ENCODE results near the gene TADA2A. TPM values are rescaled to one million over a fixed set of nuclear protein-coding genes. Genes with fewer than 3 reads are reported as not detected.

Gene TADA2A
- total and polyA plus RNA-seq, 5 experiments from 2014 or later: 6.9 to 32.4 (median 17.4) TPM

GRCh38 chr17:37490638-37491614 is 84.2 kb downstream of the TADA2A start:
- DNase-seq: no peak
- no peak for ATAC-seq
- POLR2A ChIA-PET: interaction anchor here (0.5 kb wide), 2 partner anchors 13 to 18 kb away, joined by 4 to 6 read pairs; no protein-coding TSS in a partner anchor

DNA sequence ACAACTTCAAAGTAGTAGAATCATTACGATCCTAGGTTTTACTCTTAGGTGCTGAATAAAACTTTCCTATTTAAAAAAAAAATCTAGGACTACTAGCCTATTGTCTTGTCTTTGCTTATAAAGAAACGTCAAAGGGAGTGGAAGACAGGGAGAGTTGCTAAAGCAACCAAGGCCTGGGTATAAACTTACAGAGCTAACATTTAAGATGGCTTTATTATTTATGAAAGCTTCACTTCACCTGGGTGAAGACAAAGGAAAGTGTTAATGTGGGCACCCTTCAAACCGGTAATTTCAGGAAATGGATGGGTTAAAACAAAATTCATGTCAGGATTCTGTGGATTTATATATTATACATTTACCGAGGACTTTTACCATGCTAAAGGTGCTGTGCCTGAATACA is 85.5 kb downstream of the TADA2A start:
- Mint-ChIP-seq H3K36me3 (no peaks in the 10 kb centered on the region), H3K27me3 (no peaks in the 10 kb centered on the region), H3K4me1 (peaks cover 13 to 41% (median 29%) of the 10 kb centered on the region in 4 donors), H3K27ac (no peak overlapping the region), H3K9me3 (no peaks in the 10 kb centered on the region), H3K4me3 (no peak overlapping the region)
- DNase-seq: no peak
- ATAC-seq: no peak
- POLR2A ChIA-PET: no interaction called here

More at GRCh38 chr17:37490638-37491614, 84.2 kb downstream of the TADA2A start:
- Mint-ChIP-seq H3K4me1 (peaks cover 13 to 41% (median 29%) of the 10 kb centered on the region in 4 donors), H3K27ac (peak overlapping the region; percentile 26 to 97 (median 94)), H3K9me3 (no peaks in the 10 kb centered on the region), H3K27me3 (no peaks in the 10 kb centered on the region), H3K4me3 (peak overlapping the region; percentile 87 to 98 (median 96)), H3K36me3 (no peaks in the 10 kb centered on the region)

GRCh38 chr17:37493249-37494027 is 86.8 kb downstream of the TADA2A start:
- no peak overlapping the region for H3K27ac Mint-ChIP-seq
- H3K9me3 Mint-ChIP-seq: no peaks in the 10 kb centered on the region
- H3K4me3 Mint-ChIP-seq: no peak overlapping the region
- peaks cover 13 to 33% (median 23%) of the 10 kb centered on the region in 4 donors for H3K4me1 Mint-ChIP-seq
- H3K27me3 Mint-ChIP-seq: no peaks in the 10 kb centered on the region
- DNase-seq (no peak), ATAC-seq (no peak)
- H3K36me3 Mint-ChIP-seq: no peaks in the 10 kb centered on the region
- POLR2A ChIA-PET: interaction anchor here (0.8 kb wide), 1 partner anchor 18 kb away, joined by 3 read pairs; no protein-coding TSS in a partner anchor

DNA sequence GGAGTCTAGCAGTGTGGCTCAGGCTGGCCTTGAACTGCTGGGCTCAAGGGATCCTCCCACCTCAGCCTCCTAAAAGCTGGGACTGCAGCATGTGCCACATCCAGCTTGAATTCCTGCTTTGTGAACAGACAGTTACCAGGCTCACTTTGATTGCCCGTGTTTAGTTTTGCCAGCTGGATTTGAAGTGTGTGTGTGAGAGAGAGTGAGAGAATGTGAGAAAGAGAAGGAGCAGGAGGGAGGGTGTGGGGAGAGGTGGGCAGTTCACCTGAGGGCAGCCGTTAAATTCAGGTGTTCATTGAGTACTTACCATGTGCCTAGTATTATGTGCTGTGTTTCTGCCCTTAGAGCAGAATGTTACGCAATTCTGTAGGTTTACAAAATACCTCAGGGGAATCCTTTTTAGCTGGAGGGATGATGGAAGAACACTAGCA is 87.7 kb downstream of the TADA2A start:
- Mint-ChIP-seq H3K36me3 (no peaks in the 10 kb centered on the region), H3K27ac (no peak overlapping the region), H3K9me3 (no peaks in the 10 kb centered on the region), H3K4me3 (peak overlapping the region in 1 of 10 donors; percentile 1), H3K4me1 (peaks cover 13 to 27% (median 19%) of the 10 kb centered on the region in 4 donors), H3K27me3 (no peaks in the 10 kb centered on the region)
- ATAC-seq: no peak
- DNase-seq: no peak
- POLR2A ChIA-PET: no interaction called here

- ATAC-seq (no peak), DNase-seq (no peak)
- POLR2A ChIA-PET: no interaction called here
- H3K27me3 Mint-ChIP-seq: no peaks in the 10 kb centered on the region
- H3K36me3 Mint-ChIP-seq: no peaks in the 10 kb centered on the region
- peaks cover 13 to 27% (median 19%) of the 10 kb centered on the region in 4 donors for H3K4me1 Mint-ChIP-seq
- H3K4me3 Mint-ChIP-seq: no peak overlapping the region
- no peaks in the 10 kb centered on the region for H3K9me3 Mint-ChIP-seq
- H3K27ac Mint-ChIP-seq: no peak overlapping the region
These were observed 88.3 kb downstream of the TADA2A start for GRCh38 chr17:37494971-37495370.

- ATAC-seq (no peak), DNase-seq (no peak)
- POLR2A ChIA-PET: no interaction called here
- H3K4me1 Mint-ChIP-seq: peaks cover 0 to 14% (median 0%) of the 10 kb centered on the region in 4 donors
- H3K36me3 Mint-ChIP-seq: no peaks in the 10 kb centered on the region
- no peak overlapping the region for H3K4me3 Mint-ChIP-seq
- H3K27ac Mint-ChIP-seq: no peak overlapping the region
- no peaks in the 10 kb centered on the region for H3K9me3 Mint-ChIP-seq
- H3K27me3 Mint-ChIP-seq: no peaks in the 10 kb centered on the region
These were observed 93.7 kb downstream of the TADA2A start for GRCh38 chr17:37500378-37500777.

GRCh38 chr17:37502009-37502936 is 95.6 kb downstream of the TADA2A start:
- ATAC-seq (no peak), DNase-seq (no peak)
- Mint-ChIP-seq H3K27me3 (no peaks in the 10 kb centered on the region), H3K4me3 (no peak overlapping the region), H3K4me1 (peaks cover 0 to 24% (median 4%) of the 10 kb centered on the region in 4 donors), H3K9me3 (no peaks in the 10 kb centered on the region), H3K27ac (peak overlapping the region in 1 of 10 donors; percentile 11), H3K36me3 (no peaks in the 10 kb centered on the region)
- POLR2A ChIA-PET: no interaction called here

- peaks cover 0 to 24% (median 4%) of the 10 kb centered on the region in 4 donors for H3K4me1 Mint-ChIP-seq
- DNase-seq (no peak), ATAC-seq (no peak)
- H3K4me3 Mint-ChIP-seq: no peak overlapping the region
- no peaks in the 10 kb centered on the region for H3K36me3 Mint-ChIP-seq
- H3K27ac Mint-ChIP-seq: peak overlapping the region in 2 of 10 donors; percentile 37 to 77
- POLR2A ChIA-PET: no interaction called here
- H3K27me3 Mint-ChIP-seq: no peaks in the 10 kb centered on the region
- H3K9me3 Mint-ChIP-seq: no peaks in the 10 kb centered on the region
These were observed 96.5 kb downstream of the TADA2A start for GRCh38 chr17:37503148-37503547.

DNA sequence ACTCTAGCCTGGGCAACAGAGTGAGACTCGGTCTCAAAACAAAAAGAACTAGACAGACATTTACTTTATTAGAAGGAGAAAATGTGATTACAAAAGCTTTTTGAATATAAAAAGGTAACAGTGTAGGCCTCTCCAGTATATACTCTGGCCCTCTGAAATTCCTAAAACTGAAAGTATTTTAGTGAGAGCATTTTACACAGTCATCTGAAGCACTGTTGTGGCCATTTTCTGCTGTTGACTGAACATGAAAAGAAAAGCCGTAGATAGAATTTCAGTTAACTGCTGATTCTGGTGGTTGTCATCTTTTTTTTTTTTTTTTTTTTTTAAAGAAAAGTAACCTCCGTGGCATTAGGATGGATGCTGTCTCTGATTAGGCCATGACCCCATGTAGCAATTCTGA is 98.6 kb downstream of the TADA2A start:
- Mint-ChIP-seq H3K4me3 (no peak overlapping the region), H3K4me1 (peaks cover 6 to 32% (median 10%) of the 10 kb centered on the region in 4 donors), H3K9me3 (no peaks in the 10 kb centered on the region), H3K27ac (no peak overlapping the region), H3K27me3 (no peaks in the 10 kb centered on the region), H3K36me3 (no peaks in the 10 kb centered on the region)
- DNase-seq: no peak
- ATAC-seq: no peak
- POLR2A ChIA-PET: no interaction called here

GRCh38 chr17:37506678-37507077 is 100.0 kb downstream of the TADA2A start:
- POLR2A ChIA-PET: no interaction called here
- peak overlapping the region in 5 of 10 donors; percentile 16 to 74 (median 57) for H3K27ac Mint-ChIP-seq
- no peak overlapping the region for H3K4me3 Mint-ChIP-seq
- H3K4me1 Mint-ChIP-seq: peaks cover 10 to 41% (median 15%) of the 10 kb centered on the region in 4 donors
- DNase-seq (no peak), ATAC-seq (peak; percentile 60 to 70)
- H3K36me3 Mint-ChIP-seq: peaks cover 0 to 7% (median 0%) of the 10 kb centered on the region in 3 donors
- H3K9me3 Mint-ChIP-seq: no peaks in the 10 kb centered on the region
- no peaks in the 10 kb centered on the region for H3K27me3 Mint-ChIP-seq

DNA sequence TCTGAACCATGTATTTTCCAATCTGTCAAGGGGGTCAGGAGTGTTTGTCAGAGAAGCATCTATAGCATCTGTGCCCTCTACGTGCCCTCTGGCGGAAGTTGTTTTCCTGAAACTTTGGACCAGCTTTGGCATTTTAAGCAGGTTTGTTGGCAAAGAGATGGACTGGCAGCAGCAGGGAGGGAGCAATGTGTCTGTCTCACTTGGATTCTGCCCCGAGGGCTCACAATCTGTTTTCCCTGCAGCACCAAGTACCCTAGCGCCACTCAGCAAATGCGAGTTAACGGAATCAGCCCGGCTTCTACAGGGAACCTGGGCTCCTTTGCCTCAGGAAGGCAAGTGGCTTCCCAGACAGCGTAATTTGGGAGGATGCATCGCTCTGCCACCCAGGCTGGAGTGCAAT is 100.4 kb downstream of the TADA2A start:
- ATAC-seq (no peak), DNase-seq (no peak)
- H3K27ac Mint-ChIP-seq: peak overlapping the region in 4 of 10 donors; percentile 7 to 57 (median 36)
- peaks cover 0 to 10% (median 0%) of the 10 kb centered on the region in 3 donors for H3K36me3 Mint-ChIP-seq
- no peaks in the 10 kb centered on the region for H3K27me3 Mint-ChIP-seq
- no peaks in the 10 kb centered on the region for H3K9me3 Mint-ChIP-seq
- POLR2A ChIA-PET: no interaction called here
- no peak overlapping the region for H3K4me3 Mint-ChIP-seq
- H3K4me1 Mint-ChIP-seq: peaks cover 10 to 41% (median 15%) of the 10 kb centered on the region in 4 donors

GRCh38 chr17:37510056-37510455 is 103.4 kb downstream of the TADA2A start:
- H3K4me3 Mint-ChIP-seq: no peak overlapping the region
- H3K4me1 Mint-ChIP-seq: peaks cover 10 to 29% (median 15%) of the 10 kb centered on the region in 4 donors
- peak overlapping the region in 5 of 10 donors; percentile 29 to 90 (median 81) for H3K27ac Mint-ChIP-seq
- DNase-seq (no peak), ATAC-seq (no peak)
- H3K36me3 Mint-ChIP-seq: peaks cover 0 to 34% (median 0%) of the 10 kb centered on the region in 3 donors
- POLR2A ChIA-PET: no interaction called here
- H3K9me3 Mint-ChIP-seq: no peaks in the 10 kb centered on the region
- no peaks in the 10 kb centered on the region for H3K27me3 Mint-ChIP-seq

Data from naive thymus-derived CD8-positive, alpha-beta T cell (primary cell).